HG02642 (cell line): ENCODE data around the gene HCN4.

Experiments used
- ATAC-seq: cut with Tn5 transposase; IDR thresholded peaks from one replicate; pipeline ENCODE4 v1.9.1; 2021; ENCODE audit warnings: mild to moderate bottlenecking; ENCODE audit not compliant: unreplicated experiment, poor library complexity

Gene HCN4

GRCh38 chr15:73328981-73329380 is 39.8 kb downstream of the HCN4 start:
- no peak for ATAC-seq

- ATAC-seq, result no peak
These were observed 40.5 kb downstream of the HCN4 start for GRCh38 chr15:73328149-73328820.

GRCh38 chr15:73326157-73326556 is 42.6 kb downstream of the HCN4 start:
- ATAC-seq, result no peak

GRCh38 chr15:73325191-73325861 is 43.4 kb downstream of the HCN4 start:
- ATAC-seq, result no peak

- no peak for ATAC-seq
These were observed 44.1 kb downstream of the HCN4 start for GRCh38 chr15:73324496-73325170.

GRCh38 chr15:73323956-73324355 is 44.8 kb downstream of the HCN4 start:
- no peak for ATAC-seq

GRCh38 chr15:73323374-73323955 is 45.3 kb downstream of the HCN4 start:
- no peak for ATAC-seq

- no peak for ATAC-seq
These were observed 45.9 kb downstream of the HCN4 start for GRCh38 chr15:73322665-73323373.

GRCh38 chr15:73321496-73322450 is 47.0 kb downstream of the HCN4 start:
- ATAC-seq, result no peak

- no peak for ATAC-seq
These were observed 48.1 kb downstream of the HCN4 start for GRCh38 chr15:73320619-73321180.

GRCh38 chr15:73319460-73320245 is 49.1 kb downstream of the HCN4 start:
- no peak for ATAC-seq

GRCh38 chr15:73318463-73319351 is 50.1 kb downstream of the HCN4 start:
- no peak for ATAC-seq

- no peak for ATAC-seq
These were observed 50.9 kb downstream of the HCN4 start for GRCh38 chr15:73317651-73318462.

GRCh38 chr15:73313861-73314260 is 54.9 kb downstream of the HCN4 start:
- ATAC-seq, result no peak

GRCh38 chr15:73308305-73308704 is 60.5 kb downstream of the HCN4 start:
- ATAC-seq, result no peak

- ATAC-seq, result no peak
These were observed 63.2 kb downstream of the HCN4 start for GRCh38 chr15:73305331-73306211.
